GM18499 (cell line): ENCODE measurements around the gene MTCL3.

Experiments
- ATAC-seq: cut with Tn5 transposase; IDR thresholded peaks from one replicate; pipeline ENCODE4 v1.9.1; 2021; ENCODE audit warnings: moderate number of reproducible peaks; ENCODE audit not compliant: insufficient read depth, unreplicated experiment

Gene MTCL3

DNA sequence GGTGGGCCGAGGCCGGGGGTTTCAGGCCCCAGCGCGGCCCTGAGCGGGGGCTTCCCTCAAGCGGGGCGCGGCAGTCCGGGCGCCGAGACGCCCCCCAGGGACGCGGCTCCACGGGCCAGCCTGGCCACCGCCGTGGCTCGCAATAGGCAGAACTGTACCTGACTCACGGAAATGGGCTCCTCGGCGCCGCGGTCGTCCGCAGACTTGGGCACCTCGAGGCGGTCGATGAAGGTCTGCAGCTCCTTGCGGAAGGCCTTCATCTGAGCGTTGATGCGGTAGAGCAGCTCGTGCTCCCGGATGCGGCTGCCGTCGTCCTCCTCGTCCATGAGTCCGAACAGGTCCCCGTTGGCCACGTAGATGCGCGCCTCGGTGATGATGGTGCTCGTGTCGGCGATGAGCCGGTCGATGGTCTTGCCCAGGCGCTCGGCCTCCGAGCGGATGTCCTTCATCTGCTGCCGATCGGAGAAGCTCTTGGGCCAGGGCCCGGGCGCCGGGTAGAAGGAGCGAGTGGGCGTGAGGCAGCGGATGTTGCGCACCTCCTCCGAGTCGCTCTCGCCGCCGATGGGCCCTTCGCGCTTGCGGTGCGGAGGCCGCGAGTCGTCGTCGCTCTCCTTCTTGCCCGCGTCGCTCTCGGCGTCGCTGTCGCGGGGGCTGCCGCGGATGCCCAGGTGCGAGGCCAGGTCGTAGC, 43.9 kb downstream of the MTCL3 start:
- no peak for ATAC-seq

DNA sequence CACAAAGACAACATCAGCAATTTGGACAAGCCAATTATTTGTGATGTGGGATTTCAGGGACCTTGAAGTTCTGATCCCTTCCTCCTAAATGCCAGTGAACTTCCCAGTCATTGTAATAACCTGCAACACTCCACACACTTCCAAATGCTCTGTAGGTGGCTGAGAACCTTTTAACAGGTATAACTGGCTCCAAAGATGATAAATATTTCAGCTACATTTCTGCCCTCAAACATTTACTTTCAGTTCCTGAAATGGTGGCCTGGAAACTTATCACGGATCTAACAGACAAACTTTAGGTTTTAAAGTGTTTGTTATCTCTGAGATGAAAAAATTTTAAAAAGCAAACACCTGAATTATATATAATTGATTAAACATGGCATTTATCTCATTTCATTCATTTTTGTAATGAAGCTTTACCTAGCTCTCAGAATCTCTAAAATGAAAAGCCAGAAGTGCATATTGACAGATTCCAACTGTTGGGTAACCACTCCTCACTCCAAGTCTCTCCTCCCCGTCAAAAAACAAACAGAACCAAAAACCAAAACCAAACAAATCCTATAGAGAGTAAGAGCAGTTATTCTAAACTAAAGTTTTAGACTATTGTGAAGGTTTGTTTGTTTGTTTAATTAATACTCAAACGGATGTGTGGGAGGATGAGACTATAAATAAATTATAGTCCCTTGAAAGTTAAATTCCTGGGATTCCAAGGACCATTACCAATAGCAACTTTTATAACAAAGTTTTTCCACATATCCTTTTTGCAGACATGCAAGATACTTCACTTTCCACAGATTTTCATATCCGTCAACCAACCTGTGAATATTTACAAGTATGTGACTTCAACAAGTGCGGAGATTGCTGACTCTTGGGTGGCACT, 47.5 kb downstream of the MTCL3 start:
- no peak for ATAC-seq

DNA sequence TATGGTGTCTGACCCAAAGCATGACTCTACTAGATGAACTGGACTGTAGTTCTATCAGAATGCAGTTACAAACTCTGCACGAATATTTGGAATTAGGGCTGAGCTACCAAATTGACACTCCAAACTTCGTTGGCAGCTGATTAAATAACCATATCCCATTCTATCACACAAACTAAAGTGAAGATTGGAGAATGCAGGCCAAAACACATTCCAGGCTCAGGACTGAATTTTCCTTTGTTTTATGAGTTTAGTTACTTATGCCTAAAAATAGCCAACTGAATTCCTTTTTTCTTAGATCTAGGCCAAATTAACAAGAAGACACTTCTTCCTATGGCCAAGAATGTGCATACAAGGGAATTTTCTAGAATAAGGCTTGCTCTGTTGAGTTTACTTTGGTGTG, 50.2 kb downstream of the MTCL3 start:
- no peak for ATAC-seq

DNA sequence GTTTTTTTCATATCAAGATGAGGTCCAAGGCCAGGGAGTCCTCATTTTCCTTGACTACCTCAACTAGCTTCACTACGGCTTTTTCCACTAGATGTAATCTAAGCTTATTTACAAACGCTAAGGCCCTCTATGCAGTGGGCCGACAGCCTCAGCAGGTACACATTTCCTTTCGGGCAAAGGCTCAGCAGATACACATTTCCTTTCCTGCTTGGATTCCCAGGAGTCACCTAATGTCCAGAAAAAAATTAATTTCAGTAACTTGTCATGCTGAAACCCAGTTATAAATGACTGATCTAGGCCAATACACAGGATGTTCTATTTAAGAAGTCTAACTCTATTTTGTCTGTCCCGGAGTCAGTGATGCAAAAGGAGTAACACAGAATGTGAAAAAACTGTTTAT, 52.7 kb downstream of the MTCL3 start:
- no peak for ATAC-seq

DNA sequence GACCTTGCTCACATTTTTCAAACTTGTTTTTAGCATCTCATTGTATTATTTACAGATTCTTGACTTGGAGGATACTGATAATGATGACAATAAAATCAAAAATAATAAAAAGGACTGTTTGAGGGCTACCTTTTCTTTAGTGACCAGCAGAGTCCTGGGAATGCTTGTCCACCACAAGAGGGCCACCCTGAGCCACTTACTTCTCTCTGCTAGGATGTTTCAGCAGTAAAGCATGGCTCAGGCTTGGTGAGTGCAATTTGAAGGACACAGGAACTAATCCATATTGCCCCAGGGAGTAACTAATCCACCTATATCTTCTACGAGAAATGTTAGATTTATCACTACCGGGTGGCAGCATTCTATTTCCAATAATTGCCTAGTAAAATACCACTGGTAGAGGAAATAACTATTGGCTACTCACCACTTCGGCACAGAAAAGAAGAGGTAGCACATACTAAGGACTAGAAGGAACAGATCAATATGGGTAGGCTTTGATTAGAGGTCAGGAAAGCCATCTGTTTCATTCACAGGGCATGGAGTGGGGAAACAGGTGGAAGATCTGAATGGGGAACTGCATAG, 54.2 kb downstream of the MTCL3 start:
- ATAC-seq, result peak; percentile 88

DNA sequence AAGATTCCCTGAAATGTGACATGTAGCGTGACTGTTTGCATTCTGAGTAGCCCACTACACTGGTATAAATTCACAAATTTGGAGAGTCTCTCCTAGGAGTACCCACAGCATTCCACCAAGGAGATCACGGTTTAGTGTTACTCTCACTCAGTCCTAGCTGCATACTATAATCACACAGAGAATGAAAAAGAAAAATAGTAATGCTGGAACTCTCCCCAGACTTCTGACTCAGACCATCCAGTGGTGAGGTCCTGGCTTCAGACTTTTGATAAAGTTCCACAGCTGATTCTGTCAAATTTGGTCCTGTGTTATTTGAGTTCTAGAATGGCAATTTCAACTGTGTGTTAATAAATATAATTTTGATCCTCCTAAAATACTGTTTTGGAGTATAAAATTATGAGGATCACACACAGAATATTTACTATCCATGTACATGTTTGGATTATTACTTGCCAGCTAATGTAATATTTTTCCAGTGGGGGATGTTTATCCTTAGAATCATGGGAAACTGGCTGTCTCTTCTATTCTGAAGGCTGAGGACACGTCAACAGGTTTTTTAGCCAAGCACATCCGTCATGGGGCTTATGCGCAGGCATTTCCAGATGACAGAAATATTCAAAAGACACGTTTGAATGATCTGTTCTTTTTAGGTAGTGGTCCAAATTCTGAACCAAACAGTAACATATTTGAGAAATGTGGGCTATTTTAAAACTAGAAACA, 54.8 kb downstream of the MTCL3 start:
- ATAC-seq, result no peak

DNA sequence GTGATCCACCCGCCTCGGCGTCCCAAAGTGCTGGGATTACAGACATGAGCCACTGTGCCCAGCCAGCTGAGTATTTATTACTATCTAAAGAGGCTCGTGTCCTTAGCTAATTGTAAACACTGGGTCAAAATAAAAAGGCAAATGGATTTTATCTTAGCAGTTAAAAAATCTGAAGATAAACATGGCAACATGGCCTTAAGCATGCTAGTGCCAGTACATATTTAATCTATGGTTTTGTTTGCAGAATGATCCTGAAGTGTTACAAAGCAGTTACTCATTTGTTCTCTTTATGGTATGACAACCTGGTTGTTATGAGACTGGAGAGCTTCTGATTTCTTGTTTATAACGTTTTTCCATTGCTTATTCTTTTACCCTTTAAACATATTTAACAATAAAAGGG, 56.1 kb downstream of the MTCL3 start:
- ATAC-seq, result no peak

DNA sequence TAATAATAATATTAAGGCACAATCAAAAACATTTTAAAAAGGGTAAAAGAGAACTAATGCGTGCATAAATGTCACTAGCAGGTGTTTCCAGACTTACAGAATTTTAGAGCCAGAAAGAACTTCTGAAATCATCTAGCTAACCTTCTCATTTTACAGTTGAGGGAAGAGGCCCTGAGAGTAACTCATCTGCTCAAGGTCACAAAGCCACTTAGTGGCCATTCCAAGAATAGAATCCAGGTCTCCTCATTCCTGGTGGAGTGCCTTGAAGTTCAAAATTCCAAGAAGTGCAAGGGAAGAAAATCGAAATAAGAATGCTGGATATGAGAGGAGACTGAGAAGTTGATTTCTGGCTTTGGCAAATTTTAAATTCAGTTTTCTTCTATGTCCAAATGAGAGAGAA, 56.8 kb downstream of the MTCL3 start:
- no peak for ATAC-seq

DNA sequence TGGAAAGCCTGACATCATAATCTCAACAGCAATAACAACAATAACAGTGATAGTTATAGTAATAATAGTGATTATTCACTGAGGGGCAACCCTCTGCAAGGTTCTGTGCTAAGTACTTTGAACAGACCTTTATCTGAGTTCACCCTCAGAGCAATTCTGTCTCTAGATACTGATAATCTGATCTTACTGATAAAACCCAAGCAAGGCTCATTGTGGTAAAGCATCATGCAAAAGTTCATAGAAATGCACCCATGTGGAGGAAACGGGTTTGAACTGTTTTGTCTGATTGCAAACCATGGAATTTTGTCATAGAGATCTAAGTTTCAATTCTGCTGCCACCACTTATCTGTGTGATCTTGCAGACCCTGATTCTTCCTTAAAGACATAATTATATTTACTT, 58.7 kb downstream of the MTCL3 start:
- ATAC-seq, result no peak

DNA sequence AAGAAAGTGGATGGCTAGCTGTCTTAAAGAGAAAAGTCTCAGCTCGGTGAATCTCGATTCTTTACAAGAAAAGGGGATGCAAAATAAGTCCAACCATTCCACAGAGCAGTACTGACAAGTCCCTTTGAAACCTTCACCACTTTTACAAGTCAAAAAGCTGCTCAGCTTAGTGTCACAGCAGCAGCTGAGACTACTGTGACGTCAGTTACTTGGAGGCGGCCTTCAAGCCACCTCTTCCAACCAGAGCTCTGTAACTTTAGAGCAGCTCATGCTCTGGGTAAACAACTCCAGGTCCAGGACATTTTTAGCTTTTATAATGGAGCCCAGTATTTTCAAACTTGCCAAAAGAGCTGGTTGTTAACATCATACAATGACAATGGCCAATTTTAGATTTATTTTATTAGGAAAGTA, 59.9 kb downstream of the MTCL3 start, which contains the start of gene KIAA0408:
TSS of gene KIAA0408 (minus strand) at position 159 of the 411 bp plus-strand sequence. CDS start 5,408 bp downstream, outside the sequence.
- ATAC-seq, result no peak

DNA sequence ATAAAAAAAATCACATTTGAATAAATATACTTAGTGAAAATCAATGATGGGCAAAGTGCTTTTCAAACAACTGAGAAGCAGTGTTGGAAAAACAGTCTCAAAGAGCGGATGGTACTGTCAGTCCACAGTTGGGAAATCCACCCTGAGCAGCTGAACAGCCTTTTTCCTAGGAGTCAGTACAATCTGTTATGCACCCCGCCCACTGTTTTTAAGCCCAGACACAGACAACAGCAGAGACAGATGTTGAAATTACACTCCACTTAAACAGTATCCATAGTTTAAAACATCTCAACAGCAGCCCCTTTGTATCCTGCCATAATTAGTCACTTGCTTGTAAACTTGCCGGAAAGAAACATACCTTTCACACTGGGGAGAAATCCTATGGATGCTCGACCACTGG, 60.3 kb downstream of the MTCL3 start:
- no peak for ATAC-seq

DNA sequence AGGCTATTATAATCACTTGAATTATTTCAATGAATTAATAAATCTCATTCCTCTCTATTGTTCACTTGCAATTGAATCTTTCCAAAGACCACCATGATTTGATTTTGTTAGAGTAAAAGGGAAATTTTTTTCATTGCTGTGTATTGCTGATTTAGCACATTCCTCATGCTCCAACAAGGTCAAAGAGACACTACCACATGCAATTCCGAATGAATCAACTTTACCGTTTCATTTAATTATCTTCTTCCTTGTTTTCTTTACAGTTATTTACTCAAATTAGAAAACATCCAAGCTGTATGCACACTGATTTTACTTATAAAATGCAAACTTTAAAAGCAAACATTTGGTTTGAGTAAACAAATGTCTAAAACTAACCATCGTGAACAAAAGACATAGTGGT, 60.9 kb downstream of the MTCL3 start:
- no peak for ATAC-seq

DNA sequence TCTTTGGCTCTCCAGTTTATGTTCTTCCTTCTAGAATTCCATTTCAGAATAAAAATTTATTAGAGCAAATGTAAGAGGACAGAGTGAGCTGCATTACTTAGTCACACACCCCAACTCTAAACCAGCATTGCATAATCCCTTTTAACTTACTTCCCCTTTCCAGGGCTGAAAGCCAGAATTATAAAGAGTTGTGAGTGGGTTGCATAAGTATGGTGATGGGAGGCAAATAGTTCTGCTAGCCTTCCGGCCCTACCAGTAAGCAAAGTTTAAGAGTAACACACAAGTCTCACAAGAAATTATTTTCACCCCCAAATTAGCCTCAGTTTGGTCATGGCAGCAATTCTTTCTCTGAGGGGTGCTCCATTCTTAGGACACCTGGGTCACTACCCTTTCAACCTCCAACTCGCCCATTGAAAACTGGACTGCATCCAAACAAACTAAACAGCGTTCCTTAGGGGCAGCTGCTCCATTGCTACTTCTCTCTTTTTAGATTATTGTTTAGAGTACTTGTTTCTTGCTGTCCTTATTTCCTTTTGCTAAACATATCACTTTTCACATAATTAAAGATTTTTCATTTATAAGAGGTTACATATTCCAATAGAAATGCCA, 61.6 kb downstream of the MTCL3 start:
- no peak for ATAC-seq

DNA sequence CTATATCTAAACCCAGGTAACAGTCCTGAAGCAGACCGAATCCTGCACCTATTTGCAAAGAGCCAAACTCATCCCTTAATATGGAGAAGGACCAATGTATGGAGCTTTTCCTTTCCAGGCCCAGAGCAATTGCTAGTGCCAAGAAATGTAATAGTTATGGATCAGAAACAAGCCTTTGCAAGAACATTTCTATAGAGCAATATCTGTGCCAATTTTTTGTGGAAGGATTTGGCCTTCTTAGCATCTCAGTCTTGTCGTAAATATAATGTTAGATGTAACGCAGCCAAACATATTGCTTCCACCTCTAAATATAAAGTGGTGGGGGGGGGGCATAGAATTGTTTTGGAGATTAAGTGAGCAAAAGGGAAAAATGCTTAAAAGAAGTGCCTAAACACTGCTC, 62.7 kb downstream of the MTCL3 start:
- ATAC-seq, result no peak

DNA sequence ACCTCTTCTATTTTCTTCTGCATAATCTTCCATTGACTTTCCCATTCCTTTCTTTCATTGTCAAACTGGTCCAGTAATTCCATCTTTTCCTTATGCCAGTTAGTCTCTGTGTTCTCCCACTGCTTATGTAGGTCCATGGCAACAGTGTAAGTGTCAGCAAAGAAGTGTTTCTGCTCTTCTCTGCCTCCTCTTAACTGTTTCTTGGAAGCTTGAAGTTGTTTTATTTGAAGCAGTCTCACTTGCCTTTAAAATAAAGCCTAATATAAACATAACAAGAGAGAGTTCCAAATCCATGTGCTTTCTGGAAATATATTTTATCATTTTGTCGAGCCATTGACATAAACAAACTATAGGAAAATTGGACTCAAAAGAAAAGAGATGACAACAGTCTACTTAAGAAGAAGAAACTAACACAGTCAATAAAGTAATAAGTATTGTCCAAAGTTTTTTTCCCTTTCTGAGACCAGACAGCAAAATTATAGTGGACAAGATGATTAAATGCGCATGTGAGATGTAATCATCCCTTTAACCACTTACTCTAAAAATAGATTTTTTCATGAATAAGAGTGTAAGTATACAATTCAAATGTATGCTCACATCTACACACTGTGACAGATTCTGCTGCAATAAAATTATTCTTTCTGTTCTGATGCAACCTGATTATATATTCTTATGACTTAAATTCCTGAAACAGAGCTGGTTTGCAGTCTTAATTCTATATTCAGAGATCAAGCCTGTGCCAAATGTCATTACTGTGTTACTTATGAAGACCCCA, 65.1 kb downstream of the MTCL3 start:
- no peak for ATAC-seq

DNA sequence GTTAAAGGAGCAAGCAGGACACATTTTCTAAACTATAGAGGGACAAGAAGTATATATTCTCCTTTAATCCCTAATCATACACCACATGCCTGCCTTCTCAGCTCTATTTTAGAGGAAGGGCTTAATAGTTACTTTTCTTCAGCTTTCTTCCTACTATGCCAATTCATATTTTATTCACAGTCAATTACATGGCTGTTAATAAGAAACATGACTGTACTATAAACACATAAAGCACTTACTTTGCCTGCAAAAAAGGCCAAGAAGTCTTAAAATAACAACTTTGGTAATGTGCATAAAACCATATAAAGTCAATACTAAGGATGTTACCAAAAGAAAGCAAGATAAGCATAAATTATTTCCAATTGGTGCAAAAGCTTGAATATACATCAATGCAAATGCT, 66.3 kb downstream of the MTCL3 start:
- ATAC-seq, result no peak

DNA sequence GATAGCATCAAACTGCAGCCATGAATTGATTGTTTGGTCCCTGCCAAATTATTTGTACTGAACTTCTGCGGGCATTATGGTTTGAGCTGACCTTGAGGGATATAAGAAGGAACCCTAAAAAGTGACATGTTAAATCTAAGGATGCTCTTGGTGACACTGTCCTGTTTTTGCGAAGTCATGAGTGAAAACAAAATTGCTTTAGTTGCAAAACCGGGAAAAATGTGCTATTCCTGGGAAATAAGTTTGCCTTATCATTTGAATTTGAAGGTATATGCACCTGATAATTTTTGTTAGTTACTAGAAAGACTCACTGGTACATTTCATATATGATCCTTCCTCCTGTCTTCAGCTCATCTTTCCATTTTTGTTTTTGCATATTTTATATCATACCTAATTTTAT, 67.7 kb downstream of the MTCL3 start:
- ATAC-seq, result no peak

DNA sequence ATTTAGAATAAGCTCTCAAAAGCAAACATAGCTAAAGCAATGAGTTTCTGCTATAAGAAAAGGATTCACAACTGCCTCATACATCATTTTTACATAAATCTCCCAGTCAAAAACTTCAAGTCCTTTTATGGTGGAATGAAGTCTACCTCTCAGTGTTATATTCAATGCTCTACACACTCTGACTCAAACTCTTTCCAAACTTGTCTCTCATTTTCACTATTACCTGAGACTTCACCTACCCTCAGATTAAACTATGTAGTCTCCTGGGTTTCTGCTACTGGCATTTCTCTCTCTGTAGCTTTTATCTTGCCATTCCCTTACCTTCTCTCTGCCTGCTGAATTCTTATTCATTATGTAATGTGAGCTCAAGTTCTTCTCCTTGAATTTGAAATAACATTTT, 71.4 kb downstream of the MTCL3 start:
- ATAC-seq, result no peak

DNA sequence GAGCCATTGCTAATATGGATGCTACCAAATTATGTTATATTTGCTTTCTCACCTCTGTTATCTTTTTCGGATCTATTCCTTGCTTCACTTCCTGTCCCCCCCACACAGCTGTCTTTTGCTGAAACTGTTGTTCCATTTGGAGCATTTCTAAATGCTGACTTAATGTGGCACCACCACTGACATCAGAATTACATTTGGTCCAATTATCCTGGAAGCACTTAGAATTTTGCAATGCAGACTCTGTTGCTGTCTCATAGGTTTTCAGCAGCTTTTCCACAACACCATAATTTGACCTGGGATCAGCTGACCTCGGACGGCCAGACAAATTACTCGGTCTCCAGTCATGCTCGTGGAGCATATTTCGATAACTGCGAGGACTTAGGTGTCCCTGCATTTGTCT, 72.8 kb downstream of the MTCL3 start:
- no peak for ATAC-seq

DNA sequence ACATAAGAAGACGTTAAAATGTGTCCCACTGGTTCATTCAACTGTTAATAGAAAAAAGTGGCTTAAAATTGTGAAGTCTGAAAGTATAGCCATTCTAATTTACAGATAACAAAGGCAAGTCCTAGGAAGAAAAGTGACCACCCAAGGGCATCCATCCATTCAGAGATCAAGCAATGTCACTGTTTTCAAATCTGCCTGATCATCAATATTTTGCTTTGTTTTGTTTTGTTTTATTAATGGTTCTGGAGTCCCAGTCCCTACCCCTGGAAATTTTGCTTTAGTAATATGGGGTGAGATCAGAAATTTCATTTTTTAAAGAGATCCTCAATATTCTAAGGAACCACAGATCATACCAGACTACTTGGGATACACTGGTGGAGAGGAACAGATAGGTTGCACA, 77.3 kb downstream of the MTCL3 start:
- no peak for ATAC-seq
